ENCODE measurements around the gene C1orf232. TPM values are rescaled to one million over a fixed set of nuclear protein-coding genes. Genes with fewer than 3 reads are reported as not detected.

C1orf232 gene
- total and polyA plus RNA-seq, 2 of the 8 experiments (the other 6 are each of a cell fraction or from before 2014, with no cell fraction given): not detected

DNA sequence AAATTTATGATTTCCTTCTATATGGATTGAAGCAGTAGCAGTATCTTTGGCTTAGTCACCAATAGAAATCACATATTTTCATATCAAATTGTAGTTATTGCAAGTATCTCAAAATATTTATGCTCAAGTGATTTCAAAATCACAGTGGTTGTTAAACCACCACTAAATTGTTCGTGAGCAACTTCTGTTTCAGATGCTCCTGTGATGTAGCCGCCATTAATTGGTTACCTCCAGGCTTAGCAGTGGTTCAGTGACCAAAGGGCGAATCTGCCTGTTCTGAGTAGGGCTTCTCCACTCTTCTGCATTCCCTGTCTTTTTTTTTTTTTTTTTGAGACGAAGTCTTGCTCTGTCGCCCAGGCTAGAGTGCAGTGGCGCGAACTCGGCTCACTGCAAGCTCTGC lies 6.6 kb upstream of the C1orf232 start:
- Histone ChIP-seq H3K9me3 (ENCODE audit: insufficient read depth in 2 of 2, low read depth in 1 of 2, low read length in 1 of 2) (no peaks in the 10 kb centered on the region), H3K56ac (replicated peaks; ENCODE audit: insufficient read length, low read depth, low read length) (no peak overlapping the region), H2AFZ (ENCODE audit: low read length) (no peak overlapping the region), H2BK20ac (ENCODE audit: low read length) (no peak overlapping the region), H4K20me1 (replicated peaks in 1 of 2; ENCODE audit: control insufficient read depth in 1 of 2, insufficient read depth in 2 of 2, low read length in 2 of 2) (peaks cover 2 to 4% of the 10 kb centered on the region in 2 experiments), H2BK12ac (ENCODE audit: low read depth, low read length) (no peak overlapping the region), H3K23ac (ENCODE audit: insufficient read length) (no peak overlapping the region), H3K4me3 (ENCODE audit: extremely low read depth in 1 of 4, insufficient read depth in 2 of 4, low read depth in 3 of 4, low read length in 4 of 4) (no peak overlapping the region), H2AK5ac (ENCODE audit: low read depth, low read length) (no peak overlapping the region), H3K14ac (ENCODE audit: insufficient read length) (no peak overlapping the region), H3K27ac (ENCODE audit: low read depth, low read length) (no peak overlapping the region), H3K23me2 (ENCODE audit: low read depth, low read length) (peaks cover 3% of the 10 kb centered on the region; the same call in 1 of the 2 replicates), H3K4me2 (ENCODE audit: insufficient read depth in 1 of 2, low read depth in 2 of 2, low read length in 2 of 2) (no peak overlapping the region), H3K79me2 (ENCODE audit: control insufficient read depth in 1 of 2, insufficient read depth in 2 of 2, low read length in 2 of 2) (peaks cover 0 to 4% of the 10 kb centered on the region in 2 experiments; a peak in 2 of 4 replicates), H4K91ac (replicated peaks; ENCODE audit: insufficient read length, low read length) (no peak overlapping the region), H3K4me1 (replicated peaks in 1 of 4; ENCODE audit: control insufficient read depth in 3 of 4, insufficient read depth in 4 of 4, low read length in 3 of 4) (peaks cover 0 to 6% (median 2%) of the 10 kb centered on the region in 4 experiments; a peak in 6 of 7 replicates), H3K4ac (replicated peaks; ENCODE audit: insufficient read length, low read depth, low read length) (no peak overlapping the region), H3K27me3 (replicated peaks in 1 of 4; ENCODE audit: control insufficient read depth in 3 of 4, extremely low read depth in 1 of 4, insufficient read depth in 3 of 4, low read length in 3 of 4) (no peaks in the 10 kb centered on the region), H2BK120ac (replicated peaks; ENCODE audit: low read depth, low read length) (no peak overlapping the region), H3K36me3 (ENCODE audit: control insufficient read depth in 2 of 4, insufficient read depth in 4 of 4, low read length in 3 of 4) (no peaks in the 10 kb centered on the region; a peak in 1 of 8 replicates), H3K18ac (ENCODE audit: extremely low read depth, low read length) (no peak overlapping the region), H2BK15ac (ENCODE audit: low read length) (no peak overlapping the region), H3K79me1 (ENCODE audit: low read depth, low read length) (peaks cover 4% of the 10 kb centered on the region), H4K5ac (ENCODE audit: insufficient read length, low read depth, low read length) (no peak overlapping the region), H2BK5ac (ENCODE audit: low read depth, low read length) (no peak overlapping the region), H4K8ac (ENCODE audit: extremely low read depth, insufficient read depth, low read length) (no peak overlapping the region), H3K9ac (replicated peaks in 1 of 4; ENCODE audit: extremely low read depth in 1 of 4, low read depth in 3 of 4, low read length in 3 of 4) (no peak overlapping the region)
- no peak for DNase-seq (ENCODE audit: low read depth in 1 of 2, low spot score in 2 of 2)
- WGBS, 2 experiments (ENCODE audit: extremely low coverage in 1 of 2, insufficient coverage in 1 of 2, insufficient read length in 1 of 2, insufficient replicate concordance in 2 of 2, low coverage in 1 of 2, low lambda C conversion rate in 2 of 2, missing lambda C conversion rate in 1 of 2): 87% methylated on average over 3 of the region's 8 CpGs; no CpG with 5 or more reads in 1 of the 2 experiments
- no peak for FAIRE-seq
- CTCF ChIA-PET (ENCODE audit: partially characterized antibody): interaction anchor here (2.6 to 16.2 kb wide), 3 partner anchors 10 to 59 kb away, joined by 9 to 159 read pairs (median 54); partner anchors contain the start of genes CATSPER4 and CEP85
- POLR2A ChIA-PET (ENCODE audit: partially characterized antibody): interaction anchor here (0.7 to 1.3 kb wide), 2 partner anchors 15 to 72 kb away, joined by 3 read pairs; partner anchors contain the start of gene CATSPER4
- no peak for TF ChIP-seq EZH2 (IDR thresholded peaks at IDR 0.05; ENCODE audit: low read depth, low read length, severe bottlenecking)
- TF ChIP-seq JUN (IDR thresholded peaks at IDR 0.05; ENCODE audit: low read depth, low read length): no peak
- no peak for TF ChIP-seq BRCA1 (IDR thresholded peaks at IDR 0.05; ENCODE audit: low read depth, low read length)
- no peak for TF ChIP-seq HDAC2 (IDR thresholded peaks at IDR 0.05; ENCODE audit: borderline replicate concordance in 1 of 2, low read depth in 2 of 2, low read length in 2 of 2)
- no peak for TF ChIP-seq MAX (IDR thresholded peaks at IDR 0.05)
- TF ChIP-seq, protein P1, sequence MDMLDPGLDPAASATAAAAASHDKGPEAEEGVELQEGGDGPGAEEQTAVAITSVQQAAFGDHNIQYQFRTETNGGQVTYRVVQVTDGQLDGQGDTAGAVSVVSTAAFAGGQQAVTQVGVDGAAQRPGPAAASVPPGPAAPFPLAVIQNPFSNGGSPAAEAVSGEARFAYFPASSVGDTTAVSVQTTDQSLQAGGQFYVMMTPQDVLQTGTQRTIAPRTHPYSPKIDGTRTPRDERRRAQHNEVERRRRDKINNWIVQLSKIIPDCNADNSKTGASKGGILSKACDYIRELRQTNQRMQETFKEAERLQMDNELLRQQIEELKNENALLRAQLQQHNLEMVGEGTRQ (IDR thresholded peaks at IDR 0.05; ENCODE audit: low read length): no peak

Data from H1 (cell line).